K562 (cell line): Measurements from ENCODE around the gene SLC25A42. TPM values are rescaled to one million over a fixed set of nuclear protein-coding genes. Genes with fewer than 3 reads are reported as not detected.

Source experiments
- BMI1 ChIP-seq: fragments of 150-350 bp; IDR thresholded peaks from 2 replicates; pipeline ENCODE4 v1.6.1; 2014; ENCODE audit warnings: low read length
- CCNT2 ChIP-seq: IDR thresholded peaks from 2 replicates; pipeline ENCODE4 v1.6.1; 2011; ENCODE audit warnings: borderline replicate concordance, low read depth, mild to moderate bottlenecking, moderate library complexity, mixed read lengths, low read length; ENCODE audit not compliant: insufficient read length; ENCODE audit errors: extremely low read depth
- GTF2B ChIP-seq: IDR thresholded peaks from 2 replicates; pipeline ENCODE4 v1.6.1; 2011; ENCODE audit not compliant: insufficient read length; ENCODE audit errors: extremely low read depth
- HOMEZ ChIP-seq: fragments of 250-450 bp; sonication (Bioruptor Pico); IDR thresholded peaks from 2 replicates; pipeline ENCODE4 v1.4.0; 2020; ENCODE audit warnings: mild to moderate bottlenecking, moderate library complexity
- NFXL1 ChIP-seq: fragments of 450-650 bp; formaldehyde crosslinking; IDR thresholded peaks from 2 replicates; pipeline ENCODE4 v1.4.0; 2021; ENCODE audit warnings: mild to moderate bottlenecking
- TCF7 ChIP-seq: sonication (generic); IDR thresholded peaks from 2 replicates; pipeline ENCODE4 v1.6.1; 2016; ENCODE audit warnings: antibody characterized with exemption, borderline replicate concordance
- ZNF324 ChIP-seq: fragments of 250-450 bp; sonication (Bioruptor Pico); IDR thresholded peaks from 2 replicates; pipeline ENCODE4 v1.4.0; 2020; ENCODE audit warnings: mild to moderate bottlenecking
- ZNF592 ChIP-seq: fragments of 450-650 bp; IDR thresholded peaks from 2 replicates; pipeline ENCODE4 v1.6.1; 2017; ENCODE audit warnings: antibody characterized with exemption, mild to moderate bottlenecking
- ZNF707 ChIP-seq: fragments of 250-450 bp; sonication (Bioruptor Pico); conservative IDR thresholded peaks from 2 replicates; pipeline ENCODE4 v1.8.0; 2022; ENCODE audit warnings: inconsistent platforms, mild to moderate bottlenecking, moderate library complexity
- polyA plus RNA-seq, 8 experiments: library from polyadenylated mRNA; depleted of rRNA in 4 of 8; stranded (reverse) in 5 of 8; unstranded in 3 of 8; fragments of >200 nt; fragmentation: Nextera tagmentation in 2 of 8; fragmentation: Illumina TruSeq in 1 of 8; extraction: Ambion mirVana in 2 of 8; extraction: Trizol in 1 of 8; gene quantifications; 2 replicates each; pipeline versions ENCODE4 v1.2.1 to v1.2.3, GENCODE V29; 2011 to 2014; ENCODE audit warnings: inconsistent platforms in 1 of 8, missing spikeins in 1 of 8
- total RNA-seq, 7 experiments: library from RNA; depleted of rRNA in 6 of 7; stranded (reverse); fragments of >200 nt in 6 of 7; fragmentation: Illumina TruSeq in 2 of 7; extraction: Trizol in 2 of 7; gene quantifications; 2 replicates each; pipeline versions ENCODE4 v1.2.1 to v1.2.3, GENCODE V29; 2011 to 2021; ENCODE audit warnings: low replicate concordance in 1 of 7

SLC25A42 gene
- total and polyA plus RNA-seq, 9 of the 15 experiments (the other 6 are each of a cell fraction or from before 2014, with no cell fraction given): 0.59 to 32.2 (median 14.1) TPM

DNA sequence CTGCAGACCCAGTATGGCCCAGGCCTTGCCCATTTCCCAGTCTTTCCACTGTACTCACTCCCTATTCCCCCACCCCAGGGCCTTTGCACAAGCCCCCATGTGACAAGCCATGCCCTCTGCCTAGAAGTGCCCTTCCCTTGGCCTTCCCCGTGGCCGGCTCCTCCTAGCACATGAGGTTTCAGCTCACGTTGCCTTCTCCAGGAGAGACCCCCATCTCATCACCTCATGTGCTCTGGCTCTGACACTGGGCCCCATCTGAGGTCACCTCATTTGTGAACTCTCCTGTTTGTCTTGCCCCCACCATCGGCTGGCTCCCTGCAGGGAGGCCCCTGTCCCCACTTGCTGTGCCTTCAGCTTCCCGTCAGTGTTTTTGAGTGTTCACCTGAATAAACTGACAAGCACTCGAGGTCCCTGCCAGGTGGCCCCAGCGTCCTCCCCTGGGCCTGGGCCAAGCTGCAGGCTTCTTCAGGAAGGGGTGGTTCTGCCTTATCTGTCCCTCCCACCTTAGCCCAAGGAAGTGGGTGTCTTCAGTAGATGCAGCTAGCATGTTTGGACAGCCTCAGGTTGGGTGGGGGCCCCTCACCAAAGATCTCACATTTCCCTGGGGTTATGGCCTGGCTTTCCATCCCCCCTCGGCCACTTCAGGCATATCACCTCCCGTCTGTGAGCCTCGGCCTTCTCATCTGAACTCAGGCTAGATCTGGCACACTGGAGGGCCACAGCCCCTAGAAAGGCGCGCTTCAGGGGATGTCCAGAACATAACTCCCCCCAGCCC, 3.8 kb upstream of the SLC25A42 start (continued):
- TF ChIP-seq TCF7 (0 out of 2 replicates have a peak, but pooled peaks have one; percentile 50), ZNF592 (peak; percentile 87), HOMEZ (no peak), BMI1 (no peak), CCNT2 (peak; percentile 88), ZNF324 (peak; percentile 60; the same call in 1 of the 2 replicates), ZNF707 (CRISPR knock-in tag) (no peak), NFXL1 (CRISPR knock-in tag) (no peak), GTF2B (no peak)
